Activated B cell treated with CpG ODN at 0.5 μM for 24 hours (primary cell): ENCODE data around the gene HSFX3. TPM values are rescaled to one million over a fixed set of nuclear protein-coding genes. Genes with fewer than 3 reads are reported as not detected.
"Not testable (repeated sequence)": the region's sequence is repeated elsewhere in the genome, so short reads cannot be mapped to it uniquely, and the experiment has no call there.

Experiments used
- ATAC-seq: fragments of 200-7000 bp; cut with Tn5 transposase; one replicate; pipeline ENCODE4 v1.10.0; 2021; ENCODE audit warnings: low read depth, mild to moderate bottlenecking, moderate library complexity
- CTCF ChIA-PET: fragments of 350-600 bp; sonication (Branson Sonifier 250); formaldehyde crosslinking; loops from one replicate; lab custom pipeline; 2021; ENCODE audit warnings: antibody characterized with exemption; lab: Charles Lee
- POLR2A ChIA-PET: fragments of 350-600 bp; sonication (Branson Sonifier 250); formaldehyde crosslinking; loops from one replicate; lab custom pipeline; 2021; ENCODE audit warnings: antibody characterized with exemption; lab: Charles Lee
- DNase-seq: peaks from one replicate; pipeline ENCODE4 v3.0.0; 2022
- H3K27ac Mint-ChIP-seq: one replicate; pipeline ENCODE4 v1.8.0; 2020; ENCODE audit warnings: mixed read lengths
- H3K27me3 Mint-ChIP-seq: one replicate; pipeline ENCODE4 v1.8.0; 2021; ENCODE audit warnings: mixed read lengths
- H3K36me3 Mint-ChIP-seq: one replicate; pipeline ENCODE4 v1.8.0; 2021; ENCODE audit warnings: low read depth, mixed read lengths
- H3K4me1 Mint-ChIP-seq: one replicate; pipeline ENCODE4 v1.8.0; 2021; ENCODE audit warnings: mixed read lengths
- H3K4me3 Mint-ChIP-seq: one replicate; pipeline ENCODE4 v1.8.0; 2020; ENCODE audit warnings: mild to moderate bottlenecking, mixed read lengths
- H3K9me3 Mint-ChIP-seq: one replicate; pipeline ENCODE4 v1.8.0; 2020; ENCODE audit warnings: mixed read lengths
- CTCF ChIP-seq: fragments of 200-600 bp; IDR thresholded peaks from one replicate; pipeline ENCODE4 v1.8.0; 2022; ENCODE audit warnings: antibody characterized with exemption, mild to moderate bottlenecking
- intact Hi-C: fragments of 100-400 bp; cut with micrococcal nuclease; formaldehyde crosslinking; loops from one replicate; pipeline ENCODE4 v1.15.1; 2024
- total RNA-seq: library from RNA; stranded (reverse); gene quantifications from 2 replicates; pipeline ENCODE4 v1.2.3, GENCODE V29; 2022

Gene HSFX3
- total RNA-seq, 1 donor from 2014 or later: not detected

GRCh38 chrX:149504226-149504914, 45.4 kb downstream of the HSFX3 start:
- no peaks in the 10 kb centered on the region for H3K27me3 Mint-ChIP-seq
- H3K9me3 Mint-ChIP-seq: no peaks in the 10 kb centered on the region
- CTCF ChIA-PET: no interaction called here
- POLR2A ChIA-PET: interaction anchor here (1.3 to 3.4 kb wide), 5 partner anchors 23 to 1065 kb away, joined by 4 to 47 read pairs (median 9); partner anchors contain the start of genes EOLA1 and EOLA2
- intact Hi-C loops: loop anchor here (2.0 kb wide), 1 partner anchor 16 kb away; no protein-coding TSS in a partner anchor
- no peak for TF ChIP-seq CTCF
- H3K4me3 Mint-ChIP-seq: peak overlapping the region; percentile 89
- DNase-seq (peak; percentile 40), ATAC-seq (peak; percentile 47)
- peaks cover 14% of the 10 kb centered on the region for H3K4me1 Mint-ChIP-seq
- peaks cover 30% of the 10 kb centered on the region for H3K36me3 Mint-ChIP-seq
- peak overlapping the region; percentile 96 for H3K27ac Mint-ChIP-seq

GRCh38 chrX:149503446-149503845, 46.3 kb downstream of the HSFX3 start:
- POLR2A ChIA-PET: interaction anchor here (3.4 kb wide), 1 partner anchor 37 kb away, joined by 47 read pairs; the partner anchor contains the start of gene EOLA1
- CTCF ChIA-PET: not testable (repeated sequence)

DNA sequence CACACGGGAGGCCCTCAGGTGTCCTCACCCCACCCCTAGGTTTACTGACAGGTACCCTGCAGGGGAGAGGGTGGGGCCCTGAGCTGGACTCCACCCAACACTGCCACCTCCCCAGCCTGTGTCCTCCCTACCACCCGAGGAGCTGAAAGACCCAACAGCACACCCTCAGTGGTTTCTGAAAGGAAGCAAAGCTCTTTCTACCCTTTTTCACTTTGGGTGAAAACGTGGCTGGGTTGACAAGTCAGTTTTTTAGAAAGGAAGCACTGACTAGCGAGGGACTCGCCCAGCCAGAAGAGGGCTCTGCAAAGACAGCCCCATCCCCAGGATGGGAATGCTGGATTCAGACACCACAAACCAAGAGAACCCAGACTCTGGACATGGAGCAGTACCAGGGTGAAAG, 46.8 kb downstream of the HSFX3 start:
- intact Hi-C loops, DNase-seq, CTCF ChIA-PET, ATAC-seq, H3K9me3 Mint-ChIP-seq, H3K27me3 Mint-ChIP-seq, H3K4me3 Mint-ChIP-seq: not testable (repeated sequence)
- Mint-ChIP-seq H3K27ac (peak overlapping the region; percentile 46), H3K36me3 (peaks cover 42% of the 10 kb centered on the region), H3K4me1 (peaks cover 14% of the 10 kb centered on the region)
- POLR2A ChIA-PET: interaction anchor here (3.4 kb wide), 1 partner anchor 37 kb away, joined by 47 read pairs; the partner anchor contains the start of gene EOLA1

More at GRCh38 chrX:149503446-149503845, 46.3 kb downstream of the HSFX3 start:
- Mint-ChIP-seq H3K4me1 (peaks cover 14% of the 10 kb centered on the region), H3K36me3 (peaks cover 36% of the 10 kb centered on the region), H3K27ac (peak overlapping the region; percentile 96), H3K4me3 (peak overlapping the region; percentile 50)
- ATAC-seq: peak; percentile 67
- H3K27me3 Mint-ChIP-seq, intact Hi-C loops, H3K9me3 Mint-ChIP-seq: not testable (repeated sequence)
- peak; percentile 48 for DNase-seq

DNA sequence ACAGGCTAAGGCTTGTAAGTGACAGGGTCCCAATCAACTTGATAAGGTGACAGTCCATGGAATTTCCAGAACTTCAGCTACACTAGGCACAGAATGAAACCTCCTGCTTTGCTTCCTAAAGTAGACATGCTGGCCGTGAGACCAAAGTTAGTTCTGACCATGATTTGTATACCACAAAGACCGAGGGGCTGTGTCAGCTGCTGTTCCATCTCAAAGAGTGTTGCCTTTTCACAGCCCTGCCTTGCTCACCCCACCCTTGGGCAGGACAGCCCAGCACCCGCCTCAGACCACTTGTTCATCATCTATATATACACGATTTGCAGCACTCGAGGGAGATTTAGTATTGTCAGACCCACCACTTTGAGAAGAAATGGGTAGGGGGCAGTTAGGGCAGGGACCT, 50.0 kb downstream of the HSFX3 start:
- no peak for TF ChIP-seq CTCF
- DNase-seq (no peak), ATAC-seq (no peak)
- no peak overlapping the region for H3K27ac Mint-ChIP-seq
- H3K4me1 Mint-ChIP-seq: peaks cover 6% of the 10 kb centered on the region
- intact Hi-C loops: loop anchor here (10.0 kb wide), 1 partner anchor 1585 kb away; the partner anchor contains the start of gene FMR1
- no peak overlapping the region for H3K4me3 Mint-ChIP-seq
- CTCF ChIA-PET: no interaction called here
- POLR2A ChIA-PET: no interaction called here
- no peaks in the 10 kb centered on the region for H3K27me3 Mint-ChIP-seq
- no peaks in the 10 kb centered on the region for H3K9me3 Mint-ChIP-seq
- H3K36me3 Mint-ChIP-seq: peaks cover 68% of the 10 kb centered on the region

- peaks cover 6% of the 10 kb centered on the region for H3K4me1 Mint-ChIP-seq
- intact Hi-C loops: loop anchor here (10.0 kb wide), 1 partner anchor 1584 kb away; the partner anchor contains the start of gene FMR1
- H3K4me3 Mint-ChIP-seq: no peak overlapping the region
- POLR2A ChIA-PET: no interaction called here
- CTCF ChIA-PET: no interaction called here
- DNase-seq (no peak), ATAC-seq (no peak)
- H3K27ac Mint-ChIP-seq: no peak overlapping the region
- peaks cover 68% of the 10 kb centered on the region for H3K36me3 Mint-ChIP-seq
- H3K27me3 Mint-ChIP-seq: no peaks in the 10 kb centered on the region
- no peak for TF ChIP-seq CTCF
- no peaks in the 10 kb centered on the region for H3K9me3 Mint-ChIP-seq
Observed at GRCh38 chrX:149498767-149499166, 51.0 kb downstream of the HSFX3 start.

Other genes starting within 250 kb of the HSFX3 start
- gene IDS, start 44.6 kb downstream of the HSFX3 start, total RNA-seq: 88.4 and 99.1 TPM in 2 replicates
- gene EOLA1, start 8.9 kb downstream of the HSFX3 start, total RNA-seq: 22.8 and 29.4 TPM in 2 replicates
- gene MAGEA9B, start 37.5 kb upstream of the HSFX3 start, total RNA-seq: not detected in 2 replicates
- 0.33 and 0.51 TPM in 2 replicates for gene HSFX2, start 45.4 kb upstream of the HSFX3 start, total RNA-seq
- gene TMEM185A, start 81.9 kb upstream of the HSFX3 start, total RNA-seq: 17.4 and 19.1 TPM in 2 replicates
- not detected in 2 replicates for gene MAGEA11, start 162.1 kb upstream of the HSFX3 start, total RNA-seq
- gene HSFX1, start 224.1 kb upstream of the HSFX3 start, total RNA-seq: 0.93 and 1.1 TPM in 2 replicates
- not detected in 2 replicates for gene MAGEA9, start 232.0 kb upstream of the HSFX3 start, total RNA-seq